Kidney epithelial cell (primary cell): ENCODE measurements around the gene P2RY12. TPM values are rescaled to one million over a fixed set of nuclear protein-coding genes. Genes with fewer than 3 reads are reported as not detected.

Experiments
- DNase-seq: peaks from one replicate; pipeline ENCODE4 v3.0.0-alpha.2; 2010; ENCODE audit warnings: low read depth
- H3K27me3 ChIP-seq: 2 replicates; pipeline ENCODE4 v1.6.0; 2011; ENCODE audit warnings: low read length; ENCODE audit not compliant: control insufficient read depth, insufficient read depth
- H3K36me3 ChIP-seq: 2 replicates; pipeline ENCODE4 v1.5.1; 2011; ENCODE audit warnings: low read length; ENCODE audit not compliant: control insufficient read depth, insufficient read depth
- H3K4me3 ChIP-seq: 2 replicates; pipeline ENCODE4 v1.5.1; 2011; ENCODE audit warnings: low read depth, mild to moderate bottlenecking, control low read depth, low read length
- total RNA-seq: library from RNA; depleted of rRNA; stranded (reverse); fragments of >200 nt; gene quantifications from 2 replicates; pipeline ENCODE4 v1.2.3, GENCODE V29; 2015
- TF ChIP-seq, protein P1 (sequence below): IDR thresholded peaks from 2 replicates; pipeline ENCODE4 v1.5.1; 2011; ENCODE audit warnings: mild to moderate bottlenecking, moderate library complexity, low read length, control low read depth, inconsistent platforms; ENCODE audit not compliant: insufficient read depth, poor library complexity, severe bottlenecking

The P2RY12 gene
- total RNA-seq, 1 donor from 2014 or later = not detected

DNA sequence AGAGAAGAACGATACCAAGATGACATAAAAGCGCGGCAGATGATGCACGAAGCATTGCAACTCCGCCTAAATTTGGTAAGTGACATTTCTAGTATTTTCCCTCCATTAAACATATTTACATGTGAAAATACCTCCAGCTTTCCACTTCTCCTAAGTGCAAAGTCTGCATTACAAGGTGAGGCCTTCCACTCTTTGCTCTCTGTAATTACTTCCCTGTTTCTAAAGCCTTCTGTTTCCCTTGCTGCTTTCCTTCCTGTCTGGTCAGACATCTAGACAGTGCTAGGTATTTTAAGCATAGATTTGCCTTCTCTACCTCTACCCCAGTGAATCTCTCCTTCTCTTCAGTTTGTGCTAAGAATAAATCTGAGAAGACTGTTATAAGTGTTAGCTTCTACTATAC is 1.9 kb downstream of the P2RY12 start:
- DNase-seq = no peak
- H3K27me3 ChIP-seq = no peaks in the 10 kb centered on the region
- TF ChIP-seq, protein P1, sequence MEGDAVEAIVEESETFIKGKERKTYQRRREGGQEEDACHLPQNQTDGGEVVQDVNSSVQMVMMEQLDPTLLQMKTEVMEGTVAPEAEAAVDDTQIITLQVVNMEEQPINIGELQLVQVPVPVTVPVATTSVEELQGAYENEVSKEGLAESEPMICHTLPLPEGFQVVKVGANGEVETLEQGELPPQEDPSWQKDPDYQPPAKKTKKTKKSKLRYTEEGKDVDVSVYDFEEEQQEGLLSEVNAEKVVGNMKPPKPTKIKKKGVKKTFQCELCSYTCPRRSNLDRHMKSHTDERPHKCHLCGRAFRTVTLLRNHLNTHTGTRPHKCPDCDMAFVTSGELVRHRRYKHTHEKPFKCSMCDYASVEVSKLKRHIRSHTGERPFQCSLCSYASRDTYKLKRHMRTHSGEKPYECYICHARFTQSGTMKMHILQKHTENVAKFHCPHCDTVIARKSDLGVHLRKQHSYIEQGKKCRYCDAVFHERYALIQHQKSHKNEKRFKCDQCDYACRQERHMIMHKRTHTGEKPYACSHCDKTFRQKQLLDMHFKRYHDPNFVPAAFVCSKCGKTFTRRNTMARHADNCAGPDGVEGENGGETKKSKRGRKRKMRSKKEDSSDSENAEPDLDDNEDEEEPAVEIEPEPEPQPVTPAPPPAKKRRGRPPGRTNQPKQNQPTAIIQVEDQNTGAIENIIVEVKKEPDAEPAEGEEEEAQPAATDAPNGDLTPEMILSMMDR = no peak
- H3K4me3 ChIP-seq = no peak overlapping the region
- no peaks in the 10 kb centered on the region for H3K36me3 ChIP-seq

DNA sequence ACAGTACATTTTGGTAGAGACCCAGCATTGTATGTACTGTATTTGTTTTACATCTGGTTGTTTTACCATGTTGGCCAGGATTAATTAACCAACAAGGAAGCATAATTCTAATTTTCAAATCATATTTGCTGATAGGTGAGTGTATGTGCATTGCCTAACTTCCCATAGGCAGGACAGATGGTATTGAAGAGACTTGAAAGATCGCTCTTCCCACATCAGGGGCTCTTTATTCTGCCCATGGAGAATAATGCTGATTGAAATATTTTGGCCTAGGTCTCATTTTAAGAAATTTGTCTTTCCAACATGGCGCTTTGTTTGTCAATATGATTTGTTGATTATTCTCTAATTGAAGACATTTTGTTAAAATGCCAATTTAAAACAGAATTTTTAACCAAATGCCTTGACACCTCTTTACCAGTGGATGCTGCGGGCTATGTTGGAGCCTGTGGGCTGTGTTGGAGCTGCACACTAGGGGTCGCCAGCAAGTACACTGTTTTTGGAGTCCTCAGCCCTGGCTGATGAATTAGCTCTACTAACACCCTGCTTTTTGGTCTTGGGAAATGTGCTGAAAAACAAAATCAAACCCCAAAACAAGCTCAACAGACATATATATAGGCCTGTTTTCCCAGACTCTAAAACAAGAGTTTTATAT is 5.3 kb downstream of the P2RY12 start:
- no peak for DNase-seq
- TF ChIP-seq, protein P1 = peak; percentile 77

DNA sequence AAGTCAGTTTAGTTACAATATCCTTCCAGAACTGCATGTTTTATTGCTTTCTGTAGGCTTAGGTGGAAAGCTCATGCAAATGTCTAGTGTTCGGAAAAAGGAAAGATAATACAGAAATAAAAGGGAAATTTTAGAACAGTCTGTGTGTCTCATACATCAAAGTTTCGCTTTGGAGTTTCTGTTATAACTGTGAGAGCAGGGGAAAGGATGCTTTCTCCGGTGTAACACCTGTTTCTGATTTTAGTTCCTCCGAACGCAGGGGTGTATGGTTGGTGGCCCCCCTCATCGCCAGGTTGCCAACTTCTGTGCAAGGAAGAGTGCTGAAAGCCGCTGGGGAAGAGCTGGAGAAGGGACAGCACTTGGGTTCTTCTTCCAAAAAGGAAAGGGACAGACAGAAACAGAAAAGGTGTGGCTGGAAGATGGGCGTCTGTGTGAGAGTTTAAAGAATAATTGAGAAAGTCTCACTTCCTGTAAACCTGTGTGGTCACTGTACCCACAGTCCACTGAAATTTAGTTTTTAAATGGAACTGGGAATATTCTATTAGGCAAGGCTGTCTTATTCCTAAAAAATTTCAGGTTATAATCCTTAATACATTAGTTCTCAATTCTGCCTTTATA is 6.7 kb downstream of the P2RY12 start:
- Histone ChIP-seq H3K27me3 (no peaks in the 10 kb centered on the region), H3K4me3 (no peak overlapping the region), H3K36me3 (no peaks in the 10 kb centered on the region)
- no peak for DNase-seq
- TF ChIP-seq, protein P1 = no peak

More for the DNA sequence above, 5.3 kb downstream of the P2RY12 start:
- no peak overlapping the region for H3K4me3 ChIP-seq
- no peaks in the 10 kb centered on the region for H3K27me3 ChIP-seq
- H3K36me3 ChIP-seq = no peaks in the 10 kb centered on the region

DNA sequence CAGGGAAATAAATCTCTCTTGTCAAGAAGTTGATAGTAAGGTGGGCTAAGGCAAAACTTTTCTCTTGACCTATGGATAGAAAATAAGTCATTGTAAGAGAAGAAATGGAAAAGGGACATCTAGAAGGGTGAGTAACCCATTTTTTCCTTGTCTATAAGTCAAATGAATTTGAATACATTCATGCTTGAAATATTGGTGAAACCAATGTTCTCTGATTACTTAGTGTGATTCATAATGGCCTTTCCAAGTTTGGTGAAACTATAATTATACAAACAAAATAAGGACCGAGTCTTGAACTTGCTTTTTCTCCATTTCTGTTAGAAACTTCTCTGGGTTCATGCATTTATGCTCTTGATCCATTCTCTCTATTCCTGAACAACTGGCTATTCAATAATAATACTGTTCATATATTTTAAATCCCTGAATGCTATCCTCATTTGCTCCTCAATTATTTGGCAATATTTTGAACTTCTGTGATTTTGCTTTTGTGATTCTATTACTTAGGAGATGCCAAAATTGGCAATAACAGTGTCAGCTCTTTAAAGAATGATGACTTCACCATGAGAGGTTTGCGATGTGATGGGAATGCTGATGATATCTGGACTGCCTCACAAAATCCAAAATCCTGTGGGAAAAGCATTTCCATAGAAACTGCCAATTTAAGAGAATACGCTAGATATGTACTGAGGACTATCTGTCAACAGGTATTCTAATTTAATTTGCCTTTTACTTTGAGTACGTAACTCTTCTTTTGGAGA is 12.3 kb downstream of the P2RY12 start:
- Histone ChIP-seq H3K4me3 (no peak overlapping the region), H3K36me3 (no peaks in the 10 kb centered on the region), H3K27me3 (no peaks in the 10 kb centered on the region)
- TF ChIP-seq, protein P1 = no peak
- no peak for DNase-seq

DNA sequence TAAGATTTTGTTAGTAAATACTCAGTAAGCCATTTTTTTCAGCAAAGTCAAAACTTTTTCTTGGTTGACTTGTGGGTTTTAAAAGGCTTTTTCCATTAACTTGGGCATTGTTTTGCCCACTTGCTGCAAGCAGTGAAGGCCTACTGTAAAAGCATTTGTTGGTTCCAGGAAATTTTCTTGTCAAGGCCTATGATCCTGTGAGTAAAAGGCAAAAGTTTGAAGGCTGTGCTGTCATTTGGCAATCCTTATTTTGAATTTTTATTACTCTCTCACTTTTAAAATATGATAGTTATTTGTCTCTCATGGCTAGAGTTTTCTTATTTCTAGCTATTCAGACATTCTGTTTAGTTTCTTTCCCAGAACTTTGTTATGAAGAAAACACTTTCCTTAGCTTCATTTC is 13.0 kb downstream of the P2RY12 start:
- Histone ChIP-seq H3K4me3 (no peak overlapping the region), H3K27me3 (no peaks in the 10 kb centered on the region), H3K36me3 (no peaks in the 10 kb centered on the region)
- DNase-seq = no peak
- TF ChIP-seq, protein P1 = no peak
